ENCODE measurements around the gene CTSA. TPM values are rescaled to one million over a fixed set of nuclear protein-coding genes. Genes with fewer than 3 reads are reported as not detected.

Gene CTSA
- total and polyA plus RNA-seq, 2 of the 4 experiments (the other 2 are of a cell fraction) = 19.0 to 312 TPM

DNA sequence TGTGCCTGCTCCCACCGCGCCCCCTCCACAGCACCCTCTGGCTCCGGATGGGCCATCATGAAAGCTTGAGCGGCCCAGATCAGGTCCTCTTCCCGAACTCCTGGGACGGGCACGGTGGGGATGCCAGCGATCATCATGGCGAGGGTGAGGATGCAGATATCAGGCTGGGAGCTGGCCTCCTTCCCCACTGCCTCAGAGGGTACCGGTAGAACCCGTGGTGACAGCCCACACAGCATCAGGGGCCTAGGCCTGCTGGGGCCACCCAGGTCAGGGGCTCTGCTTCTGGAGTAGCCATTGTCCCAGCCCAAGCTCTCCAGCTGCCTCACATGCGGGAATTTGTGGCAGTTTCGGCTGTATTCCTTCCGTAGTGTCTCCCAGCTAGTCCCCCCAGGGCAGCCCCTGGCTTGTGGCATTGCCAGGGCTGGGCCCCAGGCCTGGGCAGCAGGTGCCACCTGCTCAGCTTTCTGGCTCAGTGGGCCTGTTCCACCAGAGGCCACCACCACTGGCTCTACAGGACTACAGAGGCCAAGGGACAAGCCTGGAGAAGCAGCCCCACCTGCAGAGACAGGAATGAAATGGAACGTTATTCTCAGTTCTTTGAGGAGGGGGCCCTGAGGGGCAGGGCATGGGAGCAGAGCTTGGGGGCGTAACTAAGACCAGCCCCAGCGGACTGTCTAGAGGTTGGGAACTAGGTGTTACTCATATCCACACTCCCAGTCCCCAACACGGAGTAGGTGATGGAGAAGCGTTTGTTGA, 4.4 kb upstream of the CTSA start:
- no peak overlapping the region for H3K23ac ChIP-seq (ENCODE audit: low read depth, low read length)
- H3K4me1 ChIP-seq (ENCODE audit: control insufficient read depth, insufficient read depth, low read length) = peaks cover 2% of the 10 kb centered on the region; the same call in 1 of the 2 replicates
- H3K9ac ChIP-seq (ENCODE audit: low read depth, low read length) = no peak overlapping the region
- DNase-seq = no peak
- no peak overlapping the region for H2BK120ac ChIP-seq (ENCODE audit: low read depth, low read length)
- ChIA-PET CTCF (no interaction called here), POLR2A (ENCODE audit: unreplicated experiment) (no interaction called here)
- intact Hi-C loops (cut with micrococcal nuclease) = no loop called here
- no peaks in the 10 kb centered on the region for H3K9me3 ChIP-seq (ENCODE audit: control insufficient read depth, insufficient read depth, low read length)
- H4K91ac ChIP-seq (ENCODE audit: insufficient read depth, low read depth, low read length) = no peak overlapping the region
- H3K27ac ChIP-seq (ENCODE audit: insufficient read depth, low read length) = no peak overlapping the region
- no peak overlapping the region for H3K56ac ChIP-seq (ENCODE audit: extremely low read depth, insufficient read depth, low read length)
- H3K79me1 ChIP-seq (ENCODE audit: low read depth in 1 of 2, low read length in 2 of 2) = peaks cover 5 to 63% of the 10 kb centered on the region in 2 experiments; a peak in 3 of 4 replicates
- BruUV-seq (replicated peaks) = no TSS peak
- in situ Hi-C loops (cut with MboI; ENCODE audit: low sequenced_read_pairs) = no loop called here
- no peaks in the 10 kb centered on the region for H3K27me3 ChIP-seq (ENCODE audit: control insufficient read depth, insufficient read depth, low read length)
- WGBS, 2 experiments (ENCODE audit: extremely low coverage in 2 of 2, insufficient read length in 1 of 2) = 95% methylated on average over 8 of the region's 19 CpGs; no CpG with 5 or more reads in 1 of the 2 experiments
- H3K4ac ChIP-seq (ENCODE audit: low read depth, low read length) = no peak overlapping the region
- H3K4me2 ChIP-seq (ENCODE audit: low read depth, low read length) = no peak overlapping the region
- no peak overlapping the region for H2AK5ac ChIP-seq (ENCODE audit: low read depth, low read length)
- no peaks in the 10 kb centered on the region; the same call in 1 of the 2 replicates for H4K20me1 ChIP-seq (ENCODE audit: insufficient read depth, low read length)
- H2BK20ac ChIP-seq (ENCODE audit: low read depth, low read length) = no peak overlapping the region
- H2BK5ac ChIP-seq (ENCODE audit: low read depth, low read length, poor library complexity, severe bottlenecking) = no peak overlapping the region
- no peak overlapping the region for H4K8ac ChIP-seq (ENCODE audit: low read depth in 2 of 2, low read length in 2 of 2)
- H4K5ac ChIP-seq (ENCODE audit: low read depth, low read length) = no peak overlapping the region
- H2AK9ac ChIP-seq (replicated peaks; ENCODE audit: low read depth, low read length, poor library complexity) = no peak overlapping the region
- no peak overlapping the region for H2AFZ ChIP-seq (replicated peaks; ENCODE audit: low read length, poor library complexity)
- H3K14ac ChIP-seq (replicated peaks; ENCODE audit: low read depth, low read length) = no peak overlapping the region
- no peak overlapping the region for H3K18ac ChIP-seq (ENCODE audit: low read depth, low read length)
- no peak for ATAC-seq (ENCODE audit: low read depth)
- H3K36me3 ChIP-seq (ENCODE audit: control insufficient read depth, insufficient read depth, low read length) = peaks cover 26% of the 10 kb centered on the region
- H3K4me3 ChIP-seq (ENCODE audit: insufficient read depth, low read depth, low read length) = no peak overlapping the region
- dilution Hi-C loops (cut with HindIII; ENCODE audit: low sequenced_read_pairs, unreplicated experiment) = no loop called here
- TF ChIP-seq MAFK (IDR thresholded peaks at IDR 0.05; ENCODE audit: low read depth, low read length) (no peak), FOS (IDR thresholded peaks at IDR 0.05; ENCODE audit: low read depth, low read length) (no peak), RFX5 (IDR thresholded peaks at IDR 0.05; ENCODE audit: low read depth, low read length) (no peak)
- TF ChIP-seq, protein P1, sequence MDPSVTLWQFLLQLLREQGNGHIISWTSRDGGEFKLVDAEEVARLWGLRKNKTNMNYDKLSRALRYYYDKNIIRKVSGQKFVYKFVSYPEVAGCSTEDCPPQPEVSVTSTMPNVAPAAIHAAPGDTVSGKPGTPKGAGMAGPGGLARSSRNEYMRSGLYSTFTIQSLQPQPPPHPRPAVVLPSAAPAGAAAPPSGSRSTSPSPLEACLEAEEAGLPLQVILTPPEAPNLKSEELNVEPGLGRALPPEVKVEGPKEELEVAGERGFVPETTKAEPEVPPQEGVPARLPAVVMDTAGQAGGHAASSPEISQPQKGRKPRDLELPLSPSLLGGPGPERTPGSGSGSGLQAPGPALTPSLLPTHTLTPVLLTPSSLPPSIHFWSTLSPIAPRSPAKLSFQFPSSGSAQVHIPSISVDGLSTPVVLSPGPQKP (IDR thresholded peaks at IDR 0.05; ENCODE audit: borderline replicate concordance, low read depth, low read length) = no peak
- TF ChIP-seq, protein P2, sequence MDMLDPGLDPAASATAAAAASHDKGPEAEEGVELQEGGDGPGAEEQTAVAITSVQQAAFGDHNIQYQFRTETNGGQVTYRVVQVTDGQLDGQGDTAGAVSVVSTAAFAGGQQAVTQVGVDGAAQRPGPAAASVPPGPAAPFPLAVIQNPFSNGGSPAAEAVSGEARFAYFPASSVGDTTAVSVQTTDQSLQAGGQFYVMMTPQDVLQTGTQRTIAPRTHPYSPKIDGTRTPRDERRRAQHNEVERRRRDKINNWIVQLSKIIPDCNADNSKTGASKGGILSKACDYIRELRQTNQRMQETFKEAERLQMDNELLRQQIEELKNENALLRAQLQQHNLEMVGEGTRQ (IDR thresholded peaks at IDR 0.05; ENCODE audit: low read depth, low read length) = no peak
- peaks cover 4% of the 10 kb centered on the region for H3K9me1 ChIP-seq (ENCODE audit: insufficient read depth, low read length)
- no peak overlapping the region for H2BK15ac ChIP-seq (ENCODE audit: low read depth, low read length)
